GOT3 (cell line): ENCODE measurements around the gene FYCO1.
"Not testable (repeated sequence)": the region's sequence is repeated elsewhere in the genome, so short reads cannot be mapped to it uniquely, and the experiment has no call there.

ENCODE experiments used
- DNase-seq: peaks from one replicate; lab custom pipeline; 2025; ENCODE audit warnings: mixed read lengths; lab: John Stamatoyannopoulos, UW

The FYCO1 gene

DNA sequence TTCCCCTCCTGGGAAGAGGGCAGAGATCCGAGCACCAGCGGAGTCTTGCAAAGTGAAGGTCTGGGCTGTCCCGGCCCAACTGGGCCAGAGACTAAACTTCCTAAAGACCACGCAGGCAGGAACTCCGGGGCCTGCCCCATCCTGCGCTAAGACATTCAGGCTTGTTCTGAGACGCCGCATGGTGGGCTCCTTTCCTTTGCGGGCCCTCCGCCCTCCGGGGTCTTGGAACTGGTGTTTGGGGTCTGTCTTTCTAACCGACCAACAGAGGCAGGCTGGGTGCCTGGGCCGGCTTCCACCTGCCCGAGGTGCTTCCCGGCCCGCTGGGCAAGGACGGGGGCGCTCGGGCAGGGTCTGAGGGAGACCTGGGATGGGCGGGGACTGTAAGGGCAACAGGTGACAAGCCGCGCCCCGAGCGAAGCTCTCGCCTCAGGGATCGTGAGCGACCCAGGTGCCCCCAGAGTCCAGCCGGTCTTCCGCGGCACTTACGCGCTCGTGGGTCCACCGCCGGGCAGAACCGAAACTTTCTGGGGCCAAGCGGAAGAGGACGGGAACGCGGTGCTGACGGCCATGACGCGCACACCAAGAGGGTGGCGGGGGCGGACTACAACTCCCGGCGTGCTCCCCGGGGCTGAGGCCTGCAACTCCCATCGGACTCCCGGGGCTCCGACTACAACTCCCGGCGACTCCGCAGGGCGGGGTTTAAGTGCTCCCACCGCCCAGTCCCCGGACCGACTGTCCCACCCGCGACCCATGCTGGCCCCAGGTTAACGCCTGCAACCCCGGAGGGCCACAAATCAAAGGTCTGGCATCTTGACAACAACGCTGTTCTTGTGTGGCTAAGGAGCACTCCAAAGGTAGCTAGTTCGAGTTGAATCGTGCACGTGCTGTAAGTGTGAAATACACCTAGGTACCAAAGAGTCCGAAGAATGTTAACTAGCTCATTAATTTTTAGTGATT lies at the start of gene FYCO1:
Gene FYCO1 (minus strand): TSS at position 589 of the 957 bp plus-strand sequence. CDS start 10,914 bp downstream, outside the sequence.
- DNase-seq: peak; percentile 79

DNA sequence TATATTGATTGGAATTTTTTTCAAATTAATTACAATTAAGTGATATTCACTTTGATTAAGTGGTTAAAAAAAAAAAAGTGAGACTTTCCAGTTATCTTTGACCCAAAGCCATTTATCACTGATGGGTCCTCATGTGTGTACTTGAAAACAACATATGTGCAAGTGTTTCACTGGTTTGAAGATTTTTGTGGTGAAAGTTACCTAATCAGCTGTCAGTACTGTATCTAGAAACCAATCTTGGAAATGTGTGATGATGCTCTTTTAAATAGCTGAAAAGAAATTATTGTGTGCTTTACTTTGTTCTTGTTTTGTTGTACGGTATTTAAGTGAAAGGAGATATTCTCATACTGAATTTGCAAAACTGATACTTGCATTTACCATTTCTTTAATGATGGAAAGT lies 43.3 kb upstream of the FYCO1 start:
- DNase-seq: no peak

DNA sequence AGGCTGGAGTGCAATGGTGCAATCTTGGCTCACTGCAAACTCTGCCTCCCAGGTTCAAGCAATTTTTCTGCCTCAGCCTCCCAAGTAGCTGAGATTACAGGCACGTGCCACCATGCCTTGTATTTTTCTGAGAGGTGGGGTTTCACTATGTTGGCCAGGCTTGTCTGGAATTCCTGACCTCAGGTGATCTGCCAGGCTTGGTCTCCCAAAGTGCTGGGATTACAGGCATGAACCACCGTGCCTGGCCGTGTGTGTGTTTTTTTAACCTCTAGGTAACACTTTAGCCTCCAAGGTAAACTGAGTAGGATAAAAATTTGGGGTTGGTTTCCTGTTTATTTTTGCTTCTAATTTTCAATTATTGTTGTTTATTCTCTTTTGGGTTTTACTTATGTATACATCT lies 42.4 kb upstream of the FYCO1 start:
- not testable (repeated sequence) for DNase-seq

DNA sequence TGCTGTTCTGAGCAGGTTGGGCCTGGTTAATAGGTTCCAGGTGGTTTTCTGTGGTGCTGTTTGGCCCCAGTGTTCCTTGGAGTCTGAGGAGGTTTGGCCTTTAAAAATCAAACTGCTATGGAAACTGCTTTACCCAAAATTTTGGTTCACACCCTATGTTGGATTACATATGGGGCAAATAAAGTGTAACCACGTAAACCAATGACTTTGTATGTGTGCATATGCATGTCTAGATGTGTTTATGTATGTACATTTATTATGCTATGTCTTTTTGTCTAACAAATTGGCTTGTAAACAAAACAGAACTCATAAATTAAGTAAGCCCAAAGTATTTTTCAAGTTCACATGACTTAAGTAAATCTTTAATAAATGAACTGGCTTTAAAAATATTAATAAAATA lies 40.6 kb upstream of the FYCO1 start:
- no peak for DNase-seq

DNA sequence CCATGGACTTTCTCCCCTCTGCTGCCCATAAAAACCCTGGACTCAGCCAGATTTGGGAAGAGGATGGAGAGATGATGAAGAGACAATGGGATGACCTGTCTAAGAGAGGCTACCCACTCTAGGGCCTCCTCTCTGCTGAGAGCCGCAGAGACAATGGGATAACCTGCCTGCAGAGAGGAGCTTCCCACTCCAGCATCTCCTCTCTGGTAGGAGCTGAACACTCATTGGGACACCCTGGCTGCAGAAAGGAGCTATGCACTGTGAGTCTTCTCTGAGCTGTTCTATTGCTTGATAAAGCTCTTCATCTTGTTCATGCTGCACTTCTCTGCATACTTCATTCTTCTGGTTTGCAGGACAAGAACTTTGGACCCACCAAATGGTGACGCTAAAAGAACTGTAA lies 36.1 kb upstream of the FYCO1 start:
- DNase-seq: no peak

DNA sequence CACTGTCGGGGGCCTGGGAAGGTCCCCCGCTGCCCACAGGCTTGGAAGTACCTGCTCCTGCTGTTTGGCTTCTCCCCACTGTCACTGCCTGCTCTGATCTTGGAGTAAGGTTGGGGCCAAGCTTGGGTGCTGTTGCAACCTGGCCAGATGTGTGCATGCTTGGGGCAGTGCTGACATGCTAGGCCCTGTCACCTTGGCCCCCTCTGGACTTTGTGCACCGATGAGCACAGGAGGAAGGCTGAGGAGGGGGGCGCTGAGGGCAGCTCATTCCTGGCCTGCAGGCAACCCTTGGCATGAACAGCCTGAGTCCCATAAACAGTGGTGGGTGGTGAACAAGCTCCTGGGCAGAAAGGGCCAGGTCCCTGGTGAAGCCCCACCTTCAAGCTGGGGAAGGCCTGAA lies 35.6 kb upstream of the FYCO1 start:
- DNase-seq: no peak

DNA sequence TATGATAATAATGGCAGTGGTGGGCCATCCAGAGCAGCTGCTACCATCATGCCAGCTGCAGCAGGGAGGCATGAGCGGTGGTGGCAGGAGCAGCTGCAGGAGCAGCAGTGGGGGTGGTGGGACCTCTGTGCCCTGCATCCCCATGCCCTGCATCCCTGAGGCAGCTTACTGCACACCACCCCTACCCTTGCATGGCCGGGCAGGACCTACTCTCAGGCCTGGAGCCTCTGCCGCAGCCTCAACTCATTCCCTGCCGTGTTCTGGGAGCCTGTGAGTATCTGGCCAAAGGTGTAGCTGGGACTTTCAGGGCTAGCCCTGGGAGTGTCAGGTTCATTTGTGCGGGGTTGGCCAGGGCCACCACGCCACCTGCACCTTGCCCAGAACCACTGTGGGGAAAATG lies 35.0 kb upstream of the FYCO1 start:
- no peak for DNase-seq

DNA sequence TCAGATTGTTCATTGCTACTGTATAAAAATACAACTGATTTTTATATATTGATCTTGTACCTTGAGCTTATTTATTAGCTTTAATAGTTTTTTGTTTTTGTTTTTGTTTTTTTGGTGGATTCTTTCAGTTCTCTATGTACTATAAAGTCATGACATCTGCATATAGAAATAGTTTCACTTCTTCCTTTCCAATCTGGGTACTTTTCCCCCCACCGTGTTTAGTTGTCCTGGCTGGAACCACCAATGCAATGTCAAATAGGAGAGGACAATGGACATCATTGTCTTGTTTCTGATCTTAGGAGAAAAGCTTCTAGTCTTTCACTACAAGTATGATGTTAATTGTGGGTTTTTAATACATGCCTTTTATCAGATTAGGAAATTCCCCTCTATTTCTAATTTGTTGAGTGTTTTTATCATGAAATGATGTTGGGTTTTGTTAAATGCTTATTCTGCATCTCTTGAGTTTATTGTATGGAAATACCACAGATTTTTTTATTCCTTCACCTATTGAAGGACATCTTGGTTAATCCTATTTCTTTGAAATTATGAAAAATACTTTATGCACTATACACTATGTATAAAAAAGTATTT lies 34.4 kb upstream of the FYCO1 start:
- DNase-seq: no peak

DNA sequence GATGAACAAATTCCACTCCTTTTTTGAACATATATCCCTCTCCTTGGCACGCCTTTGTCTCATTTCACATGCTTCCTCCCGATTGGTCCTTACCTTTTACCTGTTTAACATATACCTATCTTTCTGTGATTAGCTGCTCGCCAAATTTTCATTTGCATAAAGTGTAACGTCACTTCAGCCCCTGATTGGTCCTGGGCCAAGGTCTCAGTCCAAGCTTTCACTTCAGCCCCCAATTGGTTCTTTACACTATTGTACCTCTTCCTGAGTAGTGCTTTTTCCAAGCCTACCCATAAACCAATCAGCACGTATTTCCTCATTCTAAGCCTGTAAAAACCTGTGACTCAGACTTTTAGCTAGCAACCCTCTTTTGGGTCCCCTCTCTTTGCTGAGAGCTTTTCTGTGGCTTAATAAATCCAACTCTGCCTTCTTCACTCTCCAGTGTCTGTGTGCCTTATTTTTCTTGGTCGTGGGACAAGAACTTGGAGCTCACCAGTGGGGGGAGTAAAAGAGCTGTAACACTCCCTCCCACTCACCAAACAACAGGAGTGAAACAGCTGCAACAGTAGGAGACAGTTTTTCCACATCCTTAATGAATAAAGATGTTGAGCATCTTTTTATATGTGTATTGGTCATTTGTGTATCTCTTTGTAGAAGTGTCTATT lies 32.2 kb upstream of the FYCO1 start:
- DNase-seq: no peak

DNA sequence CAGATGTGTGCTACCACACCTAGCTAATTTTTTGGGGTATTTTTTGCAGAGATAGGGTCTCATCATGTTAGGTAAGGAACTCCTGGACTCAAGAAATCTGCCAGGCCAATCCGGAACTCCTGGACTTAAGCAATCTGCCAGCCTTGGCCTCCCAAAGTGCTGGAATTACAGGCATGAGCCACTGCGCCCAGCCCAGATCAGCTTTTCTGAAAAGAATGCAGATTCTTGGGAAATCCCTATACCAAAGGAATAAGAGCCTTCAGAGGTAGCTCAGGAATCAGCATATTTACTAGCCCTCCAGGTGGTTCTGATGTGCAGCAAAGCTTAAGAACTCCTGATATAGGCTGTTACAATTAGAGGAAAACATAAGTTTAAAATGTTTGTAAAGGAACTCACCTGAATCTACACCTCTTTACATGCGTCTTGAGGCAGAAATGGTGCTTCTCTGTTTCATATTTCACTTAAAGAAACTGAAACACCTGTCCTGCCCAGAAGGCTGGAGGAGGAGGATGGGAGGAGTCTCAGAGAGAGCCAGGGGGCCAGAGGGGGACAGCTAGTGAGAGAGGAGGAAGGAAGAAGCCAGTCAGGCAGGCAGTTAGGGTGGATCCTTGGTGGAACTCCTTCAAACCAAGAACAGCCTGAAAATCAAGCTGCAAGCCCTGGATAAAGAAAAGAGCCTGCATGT lies 31.5 kb upstream of the FYCO1 start, which contains the start of gene XCR1:
Gene XCR1 (minus strand): TSS at position 463 of the 685 bp plus-strand sequence. CDS start 5,536 bp downstream, outside the sequence.
- DNase-seq: no peak

DNA sequence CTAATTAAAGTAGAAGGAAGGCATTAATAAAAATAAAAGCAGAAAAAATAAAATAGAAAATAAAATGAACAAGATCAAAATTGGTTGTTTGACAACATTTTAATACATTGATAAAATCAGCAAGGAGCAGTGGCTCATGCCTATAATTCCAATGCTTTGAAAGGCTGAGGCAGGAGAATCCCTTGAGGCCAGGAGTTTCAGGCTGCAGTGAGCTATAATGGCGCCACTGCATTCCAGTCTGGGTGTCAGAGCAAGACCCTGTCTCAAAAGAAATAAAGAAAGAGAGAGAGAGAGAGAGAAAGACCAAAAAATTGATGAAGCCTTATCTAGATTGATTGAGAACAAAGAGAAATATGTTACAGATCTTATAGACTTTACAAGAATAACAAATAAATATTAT lies 29.5 kb upstream of the FYCO1 start:
- DNase-seq: no peak

DNA sequence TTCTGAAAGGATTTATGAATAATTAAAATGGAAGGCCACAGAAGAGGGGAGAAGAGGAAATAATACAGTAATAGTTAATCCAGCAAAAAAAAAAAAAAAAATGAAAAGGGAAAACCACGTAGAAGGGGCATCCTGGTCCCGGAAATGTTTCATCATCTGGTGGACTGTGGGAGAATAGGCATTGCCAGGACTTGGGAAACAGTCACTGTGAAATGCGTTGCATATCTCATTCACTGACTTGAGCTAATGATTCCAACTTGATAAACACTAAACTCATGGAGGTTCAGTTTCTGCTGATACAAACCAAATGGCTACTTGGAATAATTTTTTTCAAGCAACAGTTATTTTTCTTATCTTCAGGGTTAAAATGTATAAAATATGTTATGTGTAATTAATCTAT lies 28.5 kb upstream of the FYCO1 start:
- DNase-seq: no peak

DNA sequence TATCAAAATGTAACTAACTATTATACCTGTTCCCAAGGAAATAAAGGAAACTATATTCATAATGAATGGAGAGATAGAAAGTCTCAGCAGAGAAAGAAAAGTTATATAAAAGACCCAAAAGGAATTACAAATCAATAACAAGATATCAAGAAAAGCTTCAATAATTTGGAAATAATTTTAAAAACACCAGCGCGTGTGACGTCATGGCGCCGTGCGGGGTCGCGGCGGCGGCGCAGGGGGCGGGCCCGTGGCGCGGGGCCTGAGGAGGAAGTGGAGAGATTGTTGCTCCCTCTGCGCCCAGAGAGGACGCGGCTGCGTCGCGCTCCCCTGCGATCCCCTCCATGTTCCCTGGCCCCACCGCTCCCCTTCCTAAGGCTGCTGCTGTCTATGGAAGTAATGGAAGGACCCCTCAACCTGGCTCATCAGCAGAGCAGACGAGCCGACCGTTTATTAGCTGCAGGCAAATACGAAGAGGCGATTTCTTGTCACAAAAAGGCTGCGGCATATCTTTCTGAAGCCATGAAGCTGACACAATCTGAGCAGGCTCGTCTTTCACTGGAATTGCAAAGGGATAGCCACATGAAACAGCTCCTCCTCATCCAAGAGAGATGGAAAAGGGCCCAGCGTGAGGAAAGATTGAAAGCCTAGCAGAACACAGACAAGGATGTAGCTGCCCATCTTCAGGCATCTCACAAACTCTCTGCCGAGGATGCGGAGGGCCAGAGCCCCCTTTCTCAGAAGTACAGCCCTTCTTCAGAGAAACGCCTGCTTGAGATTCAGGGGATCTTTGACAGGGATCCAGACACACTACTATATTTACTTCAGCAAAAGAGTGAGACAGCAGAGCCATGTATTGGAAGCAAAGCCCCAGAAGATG lies 27.5 kb upstream of the FYCO1 start:
- DNase-seq: no peak

DNA sequence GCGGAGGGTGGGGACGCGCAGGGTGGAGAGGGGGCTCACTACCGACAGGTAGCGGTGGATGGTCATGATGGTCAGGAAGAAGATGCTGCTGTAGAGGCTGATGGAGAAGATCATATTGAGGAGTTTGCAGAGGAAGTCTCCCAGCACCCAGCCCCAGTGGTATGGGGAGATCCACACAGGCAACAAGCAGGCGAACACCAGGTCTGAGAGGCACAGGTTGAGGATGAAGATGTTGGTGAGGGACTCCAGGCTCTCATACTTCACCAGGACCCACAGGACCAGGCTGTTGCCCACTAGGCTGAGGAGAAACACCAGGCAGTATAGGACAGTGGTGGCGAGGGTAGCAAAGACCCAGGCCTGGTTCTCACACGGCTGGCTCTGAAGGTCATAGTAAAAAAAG lies 25.9 kb upstream of the FYCO1 start:
- no peak for DNase-seq

DNA sequence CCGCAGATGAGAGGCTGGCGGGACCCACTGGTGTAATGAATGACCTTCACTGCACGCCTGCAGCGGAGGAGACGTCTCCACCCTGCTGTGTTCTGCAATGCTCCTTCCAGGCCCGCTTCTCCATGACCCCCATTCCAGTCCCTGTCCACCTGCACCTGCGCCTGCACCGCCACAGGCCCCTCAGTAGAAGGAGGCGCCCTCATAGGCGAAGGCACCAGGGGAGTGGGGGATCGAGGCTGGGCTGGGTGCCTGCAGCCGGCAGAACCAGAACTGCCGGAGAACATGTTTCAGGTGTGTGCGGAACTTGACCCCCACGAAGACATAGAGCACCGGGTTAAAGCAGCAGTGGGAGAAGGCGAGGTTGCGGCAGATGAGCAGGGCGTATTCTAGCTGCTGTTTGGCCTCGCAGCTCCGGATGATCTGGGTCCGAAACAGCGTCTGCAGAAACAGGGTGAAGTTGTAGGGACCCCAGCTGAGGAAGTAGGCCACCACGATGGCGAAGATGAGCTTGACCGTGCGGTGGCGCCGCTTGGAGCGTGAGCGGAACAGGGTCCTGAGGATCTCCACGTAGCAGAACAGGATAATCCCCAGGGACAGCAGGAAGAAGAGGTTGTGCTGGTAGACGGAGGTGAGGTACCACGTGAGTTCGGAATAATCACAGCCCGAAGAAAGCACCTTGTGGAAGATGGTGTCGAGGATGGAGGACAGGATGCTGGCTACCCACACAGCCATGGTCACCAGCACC lies 25.3 kb upstream of the FYCO1 start:
- DNase-seq: no peak

DNA sequence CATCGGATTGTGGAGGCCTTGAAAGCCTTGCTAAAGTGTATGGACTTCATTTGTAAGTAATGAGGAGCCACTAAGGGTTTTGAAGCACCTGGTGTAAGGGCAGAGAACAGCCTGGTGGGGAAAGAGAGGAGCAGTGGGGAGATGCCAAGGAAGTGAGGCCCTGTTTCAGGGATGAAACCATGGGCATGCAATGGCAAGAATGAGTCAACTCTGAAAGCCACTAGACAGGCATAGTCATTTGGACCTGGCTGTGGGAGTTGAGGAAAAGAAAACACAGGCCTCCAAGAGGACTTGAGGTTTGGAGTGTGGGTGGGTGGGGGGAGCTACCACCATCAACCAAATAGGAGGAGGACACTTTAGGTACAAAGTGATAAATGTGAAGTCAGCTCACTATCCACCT lies 24.1 kb upstream of the FYCO1 start:
- no peak for DNase-seq

DNA sequence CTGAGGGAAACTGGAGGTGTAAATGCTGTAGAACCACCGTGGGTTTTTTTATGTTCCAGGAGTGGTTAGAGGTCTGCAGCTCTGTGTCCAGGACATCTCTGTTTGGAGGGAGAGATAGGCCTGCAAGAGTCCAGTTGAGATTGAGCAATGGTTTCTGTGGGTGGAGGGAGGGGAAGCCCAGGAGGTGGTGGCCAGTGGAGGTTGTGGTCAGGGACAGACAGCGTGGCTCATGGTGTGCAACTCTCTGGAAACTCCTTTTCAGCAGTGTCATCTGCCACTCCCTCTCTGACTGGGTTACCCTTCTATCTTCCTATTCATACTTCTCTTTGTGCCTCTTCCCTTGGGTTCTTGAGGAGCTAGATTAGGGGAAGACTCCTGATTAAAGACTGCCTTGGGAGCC lies 22.1 kb upstream of the FYCO1 start:
- no peak for DNase-seq

DNA sequence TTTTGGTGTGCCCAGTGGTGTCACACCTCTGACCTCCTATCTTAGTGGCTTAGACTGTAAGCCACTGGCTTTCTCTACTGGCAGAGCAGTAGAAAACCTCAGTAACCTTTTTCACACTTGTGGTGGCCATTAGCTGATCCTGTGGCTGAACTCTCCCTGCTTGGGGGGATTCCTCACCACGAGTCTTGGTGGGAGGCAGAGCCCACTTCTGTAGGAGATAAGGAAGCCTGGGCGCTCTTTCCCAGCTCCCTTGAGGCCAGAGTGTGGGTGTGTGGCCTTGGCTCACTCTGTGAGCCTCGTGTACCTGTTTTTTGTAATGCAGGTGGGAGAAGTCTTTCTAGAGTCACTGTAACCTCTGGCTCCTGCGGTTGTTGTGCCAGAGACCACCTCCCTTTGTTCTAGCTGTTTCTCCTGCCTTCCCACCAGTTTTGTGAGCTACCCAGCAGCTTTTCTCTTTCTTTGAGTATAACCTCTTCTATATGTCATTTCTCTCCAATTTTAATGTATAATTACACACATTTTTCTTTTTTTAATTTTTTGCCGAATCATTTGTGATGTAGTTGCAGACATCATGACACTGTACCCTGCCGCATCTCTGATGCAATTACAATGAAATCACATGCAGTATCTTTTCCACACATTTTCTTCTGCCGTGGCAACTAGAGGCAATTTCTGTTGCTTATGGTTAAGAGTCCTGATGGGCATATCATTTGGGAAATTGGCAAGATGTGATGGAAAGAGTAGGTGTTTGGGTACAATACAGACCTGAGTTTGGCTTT lies 17.9 kb upstream of the FYCO1 start:
- DNase-seq: no peak

DNA sequence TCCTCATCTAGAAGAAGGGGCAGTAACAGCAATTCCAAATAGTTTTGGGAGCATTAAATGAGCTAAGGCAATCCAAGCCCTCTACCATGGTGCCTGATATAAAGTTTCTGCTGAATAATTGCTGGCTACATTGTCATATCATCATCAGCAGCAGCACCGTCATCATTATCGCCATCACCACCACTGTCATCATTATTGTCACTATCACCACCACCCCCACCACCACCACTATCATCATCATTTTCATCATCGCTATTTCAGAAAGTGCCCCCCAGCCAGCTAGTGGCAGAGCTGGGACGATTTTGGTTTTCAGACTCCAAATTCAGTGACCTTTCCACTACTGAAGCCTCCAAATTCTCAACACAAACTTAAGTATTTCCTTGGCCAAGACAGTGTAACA lies 16.6 kb upstream of the FYCO1 start:
- DNase-seq: no peak
